GM23338 (cell line): ENCODE data around the gene TREM1. TPM values are rescaled to one million over a fixed set of nuclear protein-coding genes. Genes with fewer than 3 reads are reported as not detected.

Experiments
- ATAC-seq: fragments of 200-7000 bp; cut with Tn5 transposase; 3 replicates; pipeline ENCODE4 v1.9.1; 2020
- DNase-seq: peaks from one replicate; pipeline ENCODE4 v3.0.0-alpha.2; 2015; ENCODE audit warnings: low spot score
- H2AFZ ChIP-seq: fragments of 200-600 bp; sonication (generic); 2 replicates; pipeline ENCODE4 v1.8.0; 2016; ENCODE audit warnings: antibody characterized with exemption, mild to moderate bottlenecking, moderate library complexity
- H3F3A ChIP-seq: fragments of 200-600 bp; sonication (generic); replicated peaks from 2 replicates; pipeline ENCODE4 v1.8.0; 2017; ENCODE audit warnings: antibody characterized with exemption, mixed run types, low read depth
- H3K27ac ChIP-seq: fragments of 200-600 bp; sonication (generic); 2 replicates; pipeline ENCODE4 v1.6.1; 2016; ENCODE audit warnings: low read depth
- H3K27me3 ChIP-seq: fragments of 200-600 bp; sonication (generic); 2 replicates; pipeline ENCODE4 v1.8.0; 2016; ENCODE audit warnings: mild to moderate bottlenecking, mixed run types, moderate library complexity; ENCODE audit not compliant: insufficient read depth
- H3K36me3 ChIP-seq: fragments of 200-600 bp; sonication (generic); 2 replicates; pipeline ENCODE4 v1.8.0; 2016; ENCODE audit warnings: mild to moderate bottlenecking; ENCODE audit not compliant: insufficient read depth
- H3K4me1 ChIP-seq: fragments of 200-600 bp; sonication (generic); 2 replicates; pipeline ENCODE4 v1.8.0; 2016; ENCODE audit warnings: mild to moderate bottlenecking, moderate library complexity; ENCODE audit not compliant: insufficient read depth
- H3K4me2 ChIP-seq: fragments of 200-600 bp; sonication (generic); 2 replicates; pipeline ENCODE4 v1.7.1; 2017; ENCODE audit warnings: mixed run types
- H3K4me3 ChIP-seq: fragments of 200-600 bp; sonication (generic); 2 replicates; pipeline ENCODE4 v1.6.1; 2016; ENCODE audit warnings: mixed run types
- H3K79me2 ChIP-seq: fragments of 200-600 bp; sonication (generic); replicated peaks from 2 replicates; pipeline ENCODE4 v1.8.0; 2017; ENCODE audit warnings: mild to moderate bottlenecking; ENCODE audit not compliant: insufficient read depth
- H3K9me2 ChIP-seq: fragments of 200-600 bp; sonication (generic); 2 replicates; pipeline ENCODE4 v1.8.0; 2017; ENCODE audit not compliant: insufficient read depth
- H4K20me1 ChIP-seq: fragments of 200-600 bp; sonication (generic); replicated peaks from 2 replicates; pipeline ENCODE4 v1.8.0; 2017; ENCODE audit warnings: mild to moderate bottlenecking; ENCODE audit not compliant: insufficient read depth
- H3K27ac Mint-ChIP-seq: 2 replicates; pipeline ENCODE4 v1.8.0; 2020; ENCODE audit warnings: inconsistent platforms, mild to moderate bottlenecking, moderate library complexity, mixed read lengths
- H3K27me3 Mint-ChIP-seq: 3 replicates; pipeline ENCODE4 v1.8.0; 2022; ENCODE audit warnings: low read depth, mild to moderate bottlenecking, moderate library complexity, mixed read lengths, inconsistent platforms; ENCODE audit not compliant: insufficient read depth, poor library complexity
- H3K36me3 Mint-ChIP-seq: 3 replicates; pipeline ENCODE4 v1.8.0; 2021; ENCODE audit warnings: low read depth, mild to moderate bottlenecking, inconsistent platforms, moderate library complexity, mixed read lengths
- H3K4me1 Mint-ChIP-seq: 3 replicates; pipeline ENCODE4 v1.8.0; 2020; ENCODE audit warnings: mild to moderate bottlenecking, inconsistent platforms, mixed read lengths
- H3K4me3 Mint-ChIP-seq: 3 replicates; pipeline ENCODE4 v1.8.0; 2021; ENCODE audit warnings: moderate library complexity, mild to moderate bottlenecking, inconsistent platforms, mixed read lengths
- H3K9me3 Mint-ChIP-seq: 3 replicates; pipeline ENCODE4 v1.8.0; 2020; ENCODE audit warnings: moderate library complexity, mild to moderate bottlenecking, inconsistent platforms, mixed read lengths
- CREB1 ChIP-seq: fragments of 250-450 bp; sonication (Bioruptor Pico); IDR thresholded peaks from 2 replicates; pipeline ENCODE4 v1.5.0; 2020; ENCODE audit warnings: low read depth, mild to moderate bottlenecking, moderate library complexity
- EZH2 ChIP-seq: fragments of 200-600 bp; sonication (generic); IDR thresholded peaks from one replicate; pipeline ENCODE4 v1.8.0; 2017; ENCODE audit warnings: antibody characterized with exemption, mild to moderate bottlenecking, low read depth; ENCODE audit not compliant: unreplicated experiment
- EZH2phosphoT487 ChIP-seq: fragments of 200-600 bp; sonication (generic); IDR thresholded peaks from one replicate; pipeline ENCODE4 v1.8.1; 2018; ENCODE audit warnings: antibody characterized with exemption; ENCODE audit not compliant: unreplicated experiment
- JUNB ChIP-seq: IDR thresholded peaks from one replicate; pipeline ENCODE4 v1.6.1; 2016; ENCODE audit warnings: antibody characterized with exemption; ENCODE audit not compliant: unreplicated experiment
- POLR2AphosphoS5 ChIP-seq: IDR thresholded peaks from 2 replicates; pipeline ENCODE4 v1.6.1; 2016; ENCODE audit warnings: antibody characterized with exemption, low read depth
- STAT1 ChIP-seq: IDR thresholded peaks from one replicate; pipeline ENCODE4 v1.6.1; 2016; ENCODE audit warnings: antibody characterized with exemption; ENCODE audit not compliant: unreplicated experiment
- ZNF114 ChIP-seq: fragments of 250-450 bp; sonication (Bioruptor Pico); IDR thresholded peaks from 2 replicates; pipeline ENCODE4 v1.5.0; 2020; ENCODE audit warnings: mild to moderate bottlenecking, moderate library complexity
- ZNF331 ChIP-seq: fragments of 250-450 bp; sonication (Bioruptor Pico); IDR thresholded peaks from 2 replicates; pipeline ENCODE4 v1.5.0; 2020; ENCODE audit warnings: low read depth, mild to moderate bottlenecking, moderate library complexity
- polyA plus RNA-seq: library from polyadenylated mRNA; unstranded; fragments of >200 nt; fragmentation: Nextera tagmentation; extraction: Ambion mirVana; gene quantifications from 2 replicates; pipeline ENCODE4 v1.2.1, GENCODE V29; 2016
- total RNA-seq: library from RNA; depleted of rRNA; stranded (reverse); fragments of >200 nt; shearing (Covaris generic); gene quantifications from 2 replicates; pipeline ENCODE4 v1.2.3, GENCODE V29; 2014
- TF ChIP-seq, protein P1 (sequence below): fragments of 250-450 bp; sonication (Bioruptor Pico); IDR thresholded peaks from 2 replicates; pipeline ENCODE4 v1.5.0; 2020; ENCODE audit warnings: mild to moderate bottlenecking, moderate library complexity
- TF ChIP-seq, protein P2 (sequence below), 2 experiments: fragments of 200-600 bp in 1 of 2; sonication (generic) in 1 of 2; conservative IDR thresholded peaks; 2 replicates each; pipeline versions ENCODE4 v1.5.1 to v1.6.1; 2016 to 2017; ENCODE audit warnings: antibody characterized with exemption in 2 of 2, low read depth in 2 of 2, mild to moderate bottlenecking in 2 of 2, moderate library complexity in 1 of 2

TREM1 gene
- total and polyA plus RNA-seq, 2 experiments from 2014 or later, result not detected

DNA sequence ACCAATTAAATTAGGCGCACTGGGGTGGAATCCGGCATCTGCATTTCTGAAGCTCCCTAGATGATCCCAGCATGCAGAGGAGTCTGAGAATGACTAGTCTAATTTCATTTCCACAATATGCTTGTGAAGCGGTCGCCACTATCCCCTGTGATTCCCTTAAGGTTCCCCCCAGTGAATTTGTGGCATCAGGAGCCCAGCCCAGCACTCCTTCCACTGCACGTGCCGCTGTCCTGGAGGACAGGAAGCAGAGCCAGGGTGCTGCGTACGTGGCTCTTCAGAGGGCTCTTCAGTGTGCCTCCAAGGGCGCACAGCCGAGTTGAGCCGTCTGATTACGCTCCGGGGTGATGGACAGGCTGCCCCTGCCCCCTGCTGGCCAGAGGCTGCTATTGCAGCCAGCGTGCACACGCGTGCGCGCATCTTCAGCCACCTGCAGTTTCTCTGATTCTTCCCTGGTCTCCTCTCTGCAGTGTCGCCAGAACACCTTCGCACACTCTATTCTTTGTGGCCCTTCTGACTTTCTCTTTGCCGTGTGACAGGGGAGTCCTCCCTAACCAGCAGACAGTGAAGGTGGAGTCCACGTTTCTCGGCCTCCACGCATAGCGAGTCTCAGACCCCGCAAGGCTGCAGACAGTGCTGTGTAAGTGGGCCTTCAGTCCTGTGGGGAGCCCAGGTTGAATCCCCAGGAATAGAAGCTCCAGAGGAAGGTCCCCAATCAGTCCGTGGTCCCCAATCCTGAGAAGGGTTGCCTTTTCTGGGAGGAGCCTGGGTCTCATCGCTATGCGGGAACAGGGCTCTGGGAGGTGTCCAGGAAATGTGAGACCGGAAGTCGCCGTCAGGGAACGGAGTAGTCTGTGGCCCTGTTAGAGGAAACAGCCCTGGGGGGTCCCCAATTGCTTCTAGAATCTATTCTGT, 32.4 kb upstream of the TREM1 start:
- DNase-seq, result peak; percentile 94
- H3K4me3 ChIP-seq, result peak overlapping the region; percentile 39
- H3K27ac ChIP-seq, result no peak overlapping the region
- no peaks in the 10 kb centered on the region for H3K36me3 ChIP-seq
- ATAC-seq, result peak; percentile 99
- Mint-ChIP-seq H3K36me3 (no peaks in the 10 kb centered on the region), H3K4me3 (peak overlapping the region; percentile 55), H3K9me3 (no peaks in the 10 kb centered on the region), H3K4me1 (peaks cover 8% of the 10 kb centered on the region), H3K27me3 (no peaks in the 10 kb centered on the region), H3K27ac (peak overlapping the region; percentile 75; the same call in 1 of the 2 replicates)
- no peaks in the 10 kb centered on the region for H3F3A ChIP-seq
- peak; percentile 52 for TF ChIP-seq POLR2AphosphoS5
- TF ChIP-seq, protein P1, sequence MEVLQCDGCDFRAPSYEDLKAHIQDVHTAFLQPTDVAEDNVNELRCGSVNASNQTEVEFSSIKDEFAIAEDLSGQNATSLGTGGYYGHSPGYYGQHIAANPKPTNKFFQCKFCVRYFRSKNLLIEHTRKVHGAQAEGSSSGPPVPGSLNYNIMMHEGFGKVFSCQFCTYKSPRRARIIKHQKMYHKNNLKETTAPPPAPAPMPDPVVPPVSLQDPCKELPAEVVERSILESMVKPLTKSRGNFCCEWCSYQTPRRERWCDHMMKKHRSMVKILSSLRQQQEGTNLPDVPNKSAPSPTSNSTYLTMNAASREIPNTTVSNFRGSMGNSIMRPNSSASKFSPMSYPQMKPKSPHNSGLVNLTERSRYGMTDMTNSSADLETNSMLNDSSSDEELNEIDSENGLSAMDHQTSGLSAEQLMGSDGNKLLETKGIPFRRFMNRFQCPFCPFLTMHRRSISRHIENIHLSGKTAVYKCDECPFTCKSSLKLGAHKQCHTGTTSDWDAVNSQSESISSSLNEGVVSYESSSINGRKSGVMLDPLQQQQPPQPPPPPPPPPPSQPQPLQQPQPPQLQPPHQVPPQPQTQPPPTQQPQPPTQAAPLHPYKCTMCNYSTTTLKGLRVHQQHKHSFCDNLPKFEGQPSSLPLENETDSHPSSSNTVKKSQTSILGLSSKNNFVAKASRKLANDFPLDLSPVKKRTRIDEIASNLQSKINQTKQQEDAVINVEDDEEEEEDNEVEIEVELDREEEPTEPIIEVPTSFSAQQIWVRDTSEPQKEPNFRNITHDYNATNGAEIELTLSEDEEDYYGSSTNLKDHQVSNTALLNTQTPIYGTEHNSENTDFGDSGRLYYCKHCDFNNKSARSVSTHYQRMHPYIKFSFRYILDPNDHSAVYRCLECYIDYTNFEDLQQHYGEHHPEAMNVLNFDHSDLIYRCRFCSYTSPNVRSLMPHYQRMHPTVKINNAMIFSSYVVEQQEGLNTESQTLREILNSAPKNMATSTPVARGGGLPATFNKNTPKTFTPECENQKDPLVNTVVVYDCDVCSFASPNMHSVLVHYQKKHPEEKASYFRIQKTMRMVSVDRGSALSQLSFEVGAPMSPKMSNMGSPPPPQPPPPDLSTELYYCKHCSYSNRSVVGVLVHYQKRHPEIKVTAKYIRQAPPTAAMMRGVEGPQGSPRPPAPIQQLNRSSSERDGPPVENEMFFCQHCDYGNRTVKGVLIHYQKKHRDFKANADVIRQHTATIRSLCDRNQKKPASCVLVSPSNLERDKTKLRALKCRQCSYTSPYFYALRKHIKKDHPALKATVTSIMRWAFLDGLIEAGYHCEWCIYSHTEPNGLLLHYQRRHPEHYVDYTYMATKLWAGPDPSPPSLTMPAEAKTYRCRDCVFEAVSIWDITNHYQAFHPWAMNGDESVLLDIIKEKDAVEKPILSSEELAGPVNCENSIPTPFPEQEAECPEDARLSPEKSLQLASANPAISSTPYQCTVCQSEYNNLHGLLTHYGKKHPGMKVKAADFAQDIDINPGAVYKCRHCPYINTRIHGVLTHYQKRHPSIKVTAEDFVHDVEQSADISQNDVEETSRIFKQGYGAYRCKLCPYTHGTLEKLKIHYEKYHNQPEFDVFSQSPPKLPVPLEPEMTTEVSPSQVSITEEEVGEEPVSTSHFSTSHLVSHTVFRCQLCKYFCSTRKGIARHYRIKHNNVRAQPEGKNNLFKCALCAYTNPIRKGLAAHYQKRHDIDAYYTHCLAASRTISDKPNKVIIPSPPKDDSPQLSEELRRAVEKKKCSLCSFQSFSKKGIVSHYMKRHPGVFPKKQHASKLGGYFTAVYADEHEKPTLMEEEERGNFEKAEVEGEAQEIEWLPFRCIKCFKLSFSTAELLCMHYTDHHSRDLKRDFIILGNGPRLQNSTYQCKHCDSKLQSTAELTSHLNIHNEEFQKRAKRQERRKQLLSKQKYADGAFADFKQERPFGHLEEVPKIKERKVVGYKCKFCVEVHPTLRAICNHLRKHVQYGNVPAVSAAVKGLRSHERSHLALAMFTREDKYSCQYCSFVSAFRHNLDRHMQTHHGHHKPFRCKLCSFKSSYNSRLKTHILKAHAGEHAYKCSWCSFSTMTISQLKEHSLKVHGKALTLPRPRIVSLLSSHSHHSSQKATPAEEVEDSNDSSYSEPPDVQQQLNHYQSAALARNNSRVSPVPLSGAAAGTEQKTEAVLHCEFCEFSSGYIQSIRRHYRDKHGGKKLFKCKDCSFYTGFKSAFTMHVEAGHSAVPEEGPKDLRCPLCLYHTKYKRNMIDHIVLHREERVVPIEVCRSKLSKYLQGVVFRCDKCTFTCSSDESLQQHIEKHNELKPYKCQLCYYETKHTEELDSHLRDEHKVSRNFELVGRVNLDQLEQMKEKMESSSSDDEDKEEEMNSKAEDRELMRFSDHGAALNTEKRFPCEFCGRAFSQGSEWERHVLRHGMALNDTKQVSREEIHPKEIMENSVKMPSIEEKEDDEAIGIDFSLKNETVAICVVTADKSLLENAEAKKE, result 0 out of 2 replicates have a peak, but pooled peaks have one; percentile 11
- TF ChIP-seq EZH2, result no peak
- TF ChIP-seq STAT1, result no peak
- no peak for TF ChIP-seq JUNB
- TF ChIP-seq EZH2phosphoT487, result no peak
- peak; percentile 70 for TF ChIP-seq CREB1 (CRISPR knock-in tag)
- 0 out of 2 replicates have a peak, but pooled peaks have one; percentile 24 for TF ChIP-seq ZNF114 (CRISPR knock-in tag)
- TF ChIP-seq, protein P2, sequence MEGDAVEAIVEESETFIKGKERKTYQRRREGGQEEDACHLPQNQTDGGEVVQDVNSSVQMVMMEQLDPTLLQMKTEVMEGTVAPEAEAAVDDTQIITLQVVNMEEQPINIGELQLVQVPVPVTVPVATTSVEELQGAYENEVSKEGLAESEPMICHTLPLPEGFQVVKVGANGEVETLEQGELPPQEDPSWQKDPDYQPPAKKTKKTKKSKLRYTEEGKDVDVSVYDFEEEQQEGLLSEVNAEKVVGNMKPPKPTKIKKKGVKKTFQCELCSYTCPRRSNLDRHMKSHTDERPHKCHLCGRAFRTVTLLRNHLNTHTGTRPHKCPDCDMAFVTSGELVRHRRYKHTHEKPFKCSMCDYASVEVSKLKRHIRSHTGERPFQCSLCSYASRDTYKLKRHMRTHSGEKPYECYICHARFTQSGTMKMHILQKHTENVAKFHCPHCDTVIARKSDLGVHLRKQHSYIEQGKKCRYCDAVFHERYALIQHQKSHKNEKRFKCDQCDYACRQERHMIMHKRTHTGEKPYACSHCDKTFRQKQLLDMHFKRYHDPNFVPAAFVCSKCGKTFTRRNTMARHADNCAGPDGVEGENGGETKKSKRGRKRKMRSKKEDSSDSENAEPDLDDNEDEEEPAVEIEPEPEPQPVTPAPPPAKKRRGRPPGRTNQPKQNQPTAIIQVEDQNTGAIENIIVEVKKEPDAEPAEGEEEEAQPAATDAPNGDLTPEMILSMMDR (conservative IDR thresholded peaks at IDR 0.05; ENCODE audit: low read depth in 2 of 2), result peak; percentile 96 to 98
- TF ChIP-seq ZNF331 (CRISPR knock-in tag), result no peak
- H3K4me2 ChIP-seq, result peak overlapping the region; percentile 77
- no peaks in the 10 kb centered on the region for H3K9me2 ChIP-seq
- peaks cover 5% of the 10 kb centered on the region; the same call in 1 of the 2 replicates for H3K4me1 ChIP-seq
- peak overlapping the region; percentile 98 for H2AFZ ChIP-seq
- no peaks in the 10 kb centered on the region for H3K79me2 ChIP-seq
- H3K27me3 ChIP-seq, result no peaks in the 10 kb centered on the region; the same call in none of the 2 replicates
- H4K20me1 ChIP-seq, result no peaks in the 10 kb centered on the region
